Omental fat pad (tissue), 4 donors: ENCODE results near the gene A2M. TPM values are rescaled to one million over a fixed set of nuclear protein-coding genes. Genes with fewer than 3 reads are reported as not detected.
A peak's percentile ranks its signal among the peaks of the same experiment; 100 is the strongest.

Source experiments
- ATAC-seq: fragments of 150-250 bp; one replicate; pipeline ENCODE4 v1.9.1; 2016; ENCODE audit warnings: mild to moderate bottlenecking, moderate library complexity; ENCODE audit not compliant: low FRiP score
- DNase-seq: peaks from one replicate; pipeline ENCODE4 v3.0.0-alpha.2; 2019; ENCODE audit warnings: low spot score
- total RNA-seq, 4 donors: library from RNA; depleted of rRNA; stranded (reverse); fragments of >200 nt; gene quantifications; one replicate each; pipeline ENCODE4 v1.1.0, GENCODE V29; 2016
- TF ChIP-seq, protein P1 (sequence below), 3 donors: fragments of 450-650 bp; IDR thresholded peaks; one replicate each; pipeline ENCODE4 v1.5.1; 2016 to 2017; ENCODE audit warnings: antibody characterized with exemption in 3 of 3, mild to moderate bottlenecking in 3 of 3, moderate library complexity in 2 of 3

A2M gene
- 100 to 1,000 TPM; 178 to 694 (median 529) TPM for total RNA-seq

DNA sequence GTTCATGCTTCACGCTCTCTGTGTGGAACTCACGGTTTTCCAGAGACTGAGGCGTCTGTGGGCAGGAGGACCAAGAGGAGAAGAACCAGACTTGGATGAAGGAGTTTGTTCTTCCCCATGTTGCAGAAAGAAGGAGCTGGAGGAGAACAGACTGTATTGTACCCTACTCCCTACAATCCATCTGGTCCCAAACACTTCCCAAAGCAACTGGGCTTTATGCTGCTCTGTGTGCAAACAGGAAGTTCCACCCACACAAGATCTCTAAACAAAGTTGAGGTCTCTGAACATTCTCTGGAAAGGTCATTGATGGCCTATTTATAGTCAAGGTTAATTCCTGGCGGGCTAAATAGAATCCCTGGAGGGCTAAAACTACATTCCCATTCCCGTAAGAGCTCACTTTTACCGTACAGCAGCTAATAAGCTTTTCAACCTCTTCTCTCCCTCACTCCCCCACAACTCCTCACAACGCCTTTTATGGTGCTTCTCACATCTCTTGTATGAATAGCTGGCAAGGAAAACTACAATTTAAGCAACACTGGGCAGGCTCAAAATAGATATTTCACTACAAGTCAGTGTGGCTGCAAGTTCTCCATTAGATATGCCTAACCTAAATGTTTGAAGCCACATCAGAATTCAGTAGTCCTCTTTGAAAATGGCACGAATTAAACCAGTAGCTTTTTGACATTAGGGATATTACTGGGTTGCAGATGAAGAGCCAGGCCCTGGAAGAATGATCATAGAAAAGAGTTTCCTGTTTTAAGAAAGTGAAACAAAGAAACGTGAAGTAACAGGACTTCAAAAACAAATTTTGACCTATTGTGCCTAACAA lies at the start of gene A2M:
A2M (minus strand) TSS at position 189 of the 829 bp plus-strand sequence; CDS start at position 119, 70 bp downstream.
- ATAC-seq (peak; percentile 81), DNase-seq (no peak)
- TF ChIP-seq, protein P1, sequence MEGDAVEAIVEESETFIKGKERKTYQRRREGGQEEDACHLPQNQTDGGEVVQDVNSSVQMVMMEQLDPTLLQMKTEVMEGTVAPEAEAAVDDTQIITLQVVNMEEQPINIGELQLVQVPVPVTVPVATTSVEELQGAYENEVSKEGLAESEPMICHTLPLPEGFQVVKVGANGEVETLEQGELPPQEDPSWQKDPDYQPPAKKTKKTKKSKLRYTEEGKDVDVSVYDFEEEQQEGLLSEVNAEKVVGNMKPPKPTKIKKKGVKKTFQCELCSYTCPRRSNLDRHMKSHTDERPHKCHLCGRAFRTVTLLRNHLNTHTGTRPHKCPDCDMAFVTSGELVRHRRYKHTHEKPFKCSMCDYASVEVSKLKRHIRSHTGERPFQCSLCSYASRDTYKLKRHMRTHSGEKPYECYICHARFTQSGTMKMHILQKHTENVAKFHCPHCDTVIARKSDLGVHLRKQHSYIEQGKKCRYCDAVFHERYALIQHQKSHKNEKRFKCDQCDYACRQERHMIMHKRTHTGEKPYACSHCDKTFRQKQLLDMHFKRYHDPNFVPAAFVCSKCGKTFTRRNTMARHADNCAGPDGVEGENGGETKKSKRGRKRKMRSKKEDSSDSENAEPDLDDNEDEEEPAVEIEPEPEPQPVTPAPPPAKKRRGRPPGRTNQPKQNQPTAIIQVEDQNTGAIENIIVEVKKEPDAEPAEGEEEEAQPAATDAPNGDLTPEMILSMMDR (IDR thresholded peaks at IDR 0.05) = no peak

DNA sequence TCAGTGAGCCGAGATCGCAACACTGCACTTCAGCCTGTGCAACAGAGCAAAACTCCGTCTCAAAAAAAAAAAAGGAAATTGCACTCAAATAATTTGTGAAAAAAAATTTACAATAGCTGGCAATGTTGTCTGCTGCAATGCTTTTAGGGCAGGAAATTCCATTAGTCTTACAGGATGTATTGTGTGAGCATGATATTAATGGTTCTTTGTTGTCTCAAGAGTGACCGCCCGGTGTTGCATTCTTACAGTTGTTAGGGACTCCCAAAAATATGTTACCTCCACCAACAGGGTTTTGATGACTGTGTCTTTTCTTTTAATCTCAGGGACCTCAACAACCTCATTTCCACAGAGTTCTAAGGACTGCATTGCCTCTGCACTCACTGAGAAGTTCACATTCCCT lies 47.7 kb upstream of the A2M start:
- TF ChIP-seq, protein P1 (IDR thresholded peaks at IDR 0.05) = no peak
- no peak for ATAC-seq
- no peak for DNase-seq

- DNase-seq (no peak), ATAC-seq (no peak)
- TF ChIP-seq, protein P1 (IDR thresholded peaks at IDR 0.05) = no peak
Measured at GRCh38 chr12:9156119-9156518, 40.4 kb upstream of the A2M start.

DNA sequence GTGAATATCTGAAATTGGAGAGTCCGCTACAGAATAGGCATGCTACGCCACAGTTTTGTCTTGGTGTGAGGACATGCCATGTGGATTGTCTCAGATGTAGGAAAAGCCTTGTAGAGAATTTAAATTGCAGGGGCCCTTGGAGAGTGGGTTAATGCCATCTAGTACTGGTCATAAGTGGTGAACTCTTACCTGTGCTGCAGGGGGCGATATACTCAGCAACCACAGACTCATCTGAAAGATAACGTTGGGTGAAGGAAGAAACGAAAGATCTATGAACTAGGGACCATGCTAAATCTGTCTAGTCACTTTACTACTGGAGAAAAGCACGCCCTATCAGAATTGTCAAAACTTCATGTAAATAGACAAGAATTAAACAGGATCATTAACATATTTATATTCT lies 33.7 kb upstream of the A2M start:
- DNase-seq = no peak
- no peak for ATAC-seq
- TF ChIP-seq, protein P1 (IDR thresholded peaks at IDR 0.05) = no peak

- ATAC-seq (no peak), DNase-seq (no peak)
- TF ChIP-seq, protein P1 (IDR thresholded peaks at IDR 0.05) = no peak
Measured at GRCh38 chr12:9148926-9149325, 33.2 kb upstream of the A2M start.

DNA sequence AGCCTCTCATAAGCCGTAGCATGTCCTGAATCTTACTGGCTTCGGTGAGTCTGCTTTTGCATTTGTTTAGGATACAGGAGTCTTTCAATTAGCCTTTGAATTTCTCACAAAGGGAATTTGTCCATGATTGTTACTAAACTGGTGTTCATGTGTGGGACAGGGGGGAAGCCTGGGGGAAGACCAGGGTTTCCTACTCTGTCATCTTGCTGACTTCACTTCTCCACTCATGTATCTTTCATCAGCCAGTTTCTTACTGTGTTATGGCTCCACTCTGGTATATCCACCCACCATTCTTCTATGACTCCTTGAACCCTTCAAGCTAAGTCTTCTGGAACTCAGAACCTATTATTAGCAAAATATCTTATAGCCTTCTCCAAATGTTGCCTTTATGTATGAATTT lies 31.7 kb upstream of the A2M start:
- ATAC-seq (no peak), DNase-seq (no peak)
- TF ChIP-seq, protein P1 (IDR thresholded peaks at IDR 0.05) = no peak

GRCh38 chr12:9144730-9145106 lies 29.0 kb upstream of the A2M start:
- ATAC-seq (no peak), DNase-seq (no peak)
- TF ChIP-seq, protein P1 (IDR thresholded peaks at IDR 0.05) = no peak
